NCI-H345 (cell line): ENCODE results near the gene IFNA8.
"Not testable (repeated sequence)": the region's sequence is repeated elsewhere in the genome, so short reads cannot be mapped to it uniquely, and the experiment has no call there.

ENCODE experiments used
- DNase-seq: peaks from one replicate; lab custom pipeline; 2025; lab: John Stamatoyannopoulos, UW

The IFNA8 gene

DNA sequence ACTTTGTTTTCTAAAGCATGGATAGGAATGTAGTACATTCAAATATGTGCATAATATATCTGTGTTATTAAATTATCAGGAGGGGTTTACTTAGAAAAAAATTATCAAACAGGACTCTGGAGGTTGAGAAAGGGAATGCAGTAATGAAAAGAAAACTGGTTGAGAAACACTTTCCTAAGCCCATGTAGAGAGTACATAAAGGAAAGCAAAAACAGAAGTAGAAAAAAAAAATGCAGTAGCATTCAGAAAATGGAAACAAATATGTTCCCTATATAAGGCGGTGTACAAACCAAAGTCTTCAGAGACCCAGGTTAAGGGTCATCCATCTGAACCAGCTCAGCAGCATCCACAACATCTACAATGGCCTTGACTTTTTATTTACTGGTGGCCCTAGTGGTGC lies at the start of gene IFNA8:
Gene IFNA8 (plus strand): TSS at position 301 of the 400 bp plus-strand sequence. CDS start 60 bp downstream, at position 361.
- DNase-seq, result no peak

DNA sequence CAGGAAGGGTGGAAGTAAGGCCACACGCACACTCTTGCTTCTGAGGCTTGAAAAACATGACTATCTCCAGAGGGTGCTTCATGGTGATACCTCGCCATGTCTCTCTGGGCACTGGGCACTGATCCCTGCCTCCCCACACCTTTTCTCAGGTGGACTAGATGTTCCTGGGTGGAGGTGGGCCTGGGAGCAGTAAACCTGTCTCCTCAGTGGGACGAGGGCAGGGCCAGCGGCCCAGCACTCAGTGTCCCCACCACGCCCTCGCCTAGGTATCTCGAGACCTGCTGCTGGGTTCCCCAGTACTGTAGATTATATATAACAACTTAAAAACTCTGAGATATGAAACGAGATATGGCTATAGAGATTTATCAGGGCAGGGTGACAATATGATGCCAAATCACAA lies 46.6 kb upstream of the IFNA8 start:
- no peak for DNase-seq

DNA sequence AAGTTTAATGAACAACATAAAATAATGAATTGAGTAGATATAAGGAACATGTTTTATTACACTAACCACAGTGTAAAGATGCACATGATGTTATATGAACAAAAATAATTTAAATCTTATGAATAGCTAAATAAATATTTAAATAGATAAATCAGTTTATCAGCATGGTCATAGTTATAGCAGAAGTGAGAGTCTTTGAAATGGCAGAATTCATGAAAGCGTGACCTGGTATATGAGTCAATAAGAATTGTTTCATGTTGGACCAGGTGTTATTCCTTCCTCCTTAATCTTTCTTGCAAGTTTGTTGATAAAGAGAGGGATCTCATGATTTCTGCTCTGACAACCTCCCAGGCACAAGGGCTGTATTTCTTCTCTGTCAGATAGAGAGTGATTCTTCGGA lies 41.7 kb upstream of the IFNA8 start:
- not testable (repeated sequence) for DNase-seq

DNA sequence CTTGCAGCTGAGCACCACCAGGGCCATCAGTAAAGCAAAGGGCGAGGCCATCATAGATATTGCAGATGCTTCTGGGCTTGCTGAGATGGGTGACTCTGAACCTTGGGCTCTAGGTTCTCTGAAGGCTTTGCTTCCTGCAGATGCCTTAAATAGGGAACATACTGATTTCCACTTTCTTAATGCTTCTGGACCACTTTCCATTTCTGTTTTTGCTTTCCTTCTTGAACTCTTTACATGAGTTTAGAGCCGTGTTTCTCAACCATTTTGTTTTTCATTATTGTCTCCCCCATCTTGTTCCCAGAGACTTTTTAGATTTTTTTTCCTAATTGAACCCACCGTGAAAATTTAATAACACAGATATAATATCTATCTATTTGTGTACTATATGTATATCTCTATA lies 41.0 kb upstream of the IFNA8 start, which contains the start of gene IFNA13:
Gene IFNA13 (minus strand): TSS at position 101 of the 400 bp plus-strand sequence. CDS start 47 bp downstream, at position 54.
- no peak for DNase-seq

DNA sequence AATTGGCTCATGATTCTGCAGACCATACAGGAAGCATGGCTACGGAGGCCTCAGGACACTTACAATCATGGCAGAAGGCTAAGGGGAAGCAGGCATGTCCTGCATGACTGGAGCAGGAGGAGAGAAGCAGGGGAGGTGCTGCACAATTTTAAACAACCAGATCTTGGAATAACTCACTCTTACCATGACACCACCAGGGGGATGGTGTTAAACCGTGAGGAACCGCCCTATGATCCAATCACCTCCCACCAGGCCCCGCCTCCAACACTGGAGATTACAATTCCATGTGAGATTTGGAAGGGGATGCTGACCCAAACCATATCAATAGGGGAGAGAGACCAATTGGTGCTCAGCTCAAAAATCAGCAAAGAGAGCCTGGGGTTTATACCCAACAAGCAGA lies 37.5 kb upstream of the IFNA8 start:
- DNase-seq, result not testable (repeated sequence)

DNA sequence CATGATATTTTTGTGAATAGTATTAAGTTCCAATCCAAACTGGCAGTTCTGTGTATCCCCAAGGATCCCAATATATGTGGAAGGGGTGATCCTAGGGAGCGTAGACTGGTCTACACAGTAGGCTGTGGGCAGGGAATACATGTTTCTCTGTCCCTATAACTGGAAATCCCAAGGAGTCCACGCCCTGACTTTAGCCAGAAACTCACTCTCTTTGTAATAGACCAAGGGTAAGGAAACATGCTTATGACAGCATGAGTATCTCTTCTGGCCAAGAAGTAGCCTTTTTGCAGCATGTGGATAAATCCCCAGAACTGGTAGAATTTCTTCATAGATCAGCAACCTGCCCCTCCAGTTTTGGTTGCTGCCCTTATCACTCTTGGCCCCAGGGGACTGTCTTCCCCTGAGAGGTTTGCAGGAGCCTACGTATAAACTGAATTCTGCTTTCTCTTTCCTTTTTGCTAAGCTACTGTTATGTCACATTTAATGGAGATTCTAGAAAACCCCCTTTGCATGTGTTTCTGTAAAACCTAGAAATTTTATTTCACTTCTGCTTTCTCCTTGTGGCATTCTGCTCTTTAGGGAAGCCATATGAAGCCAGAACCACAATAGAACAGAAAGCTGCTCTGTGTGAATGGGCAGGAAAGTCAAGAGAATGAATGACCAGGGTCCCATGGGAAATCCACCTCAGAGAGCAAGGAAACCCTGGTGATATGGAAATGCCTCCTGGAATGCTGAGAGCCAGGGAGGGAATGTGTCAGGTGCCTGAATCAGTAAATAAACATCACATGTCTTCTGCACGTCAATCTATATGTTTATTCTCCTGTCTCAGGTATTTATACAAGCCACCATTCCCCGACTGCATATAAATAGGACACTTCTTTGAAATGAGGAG lies 27.2 kb upstream of the IFNA8 start:
- DNase-seq, result peak; percentile 55

DNA sequence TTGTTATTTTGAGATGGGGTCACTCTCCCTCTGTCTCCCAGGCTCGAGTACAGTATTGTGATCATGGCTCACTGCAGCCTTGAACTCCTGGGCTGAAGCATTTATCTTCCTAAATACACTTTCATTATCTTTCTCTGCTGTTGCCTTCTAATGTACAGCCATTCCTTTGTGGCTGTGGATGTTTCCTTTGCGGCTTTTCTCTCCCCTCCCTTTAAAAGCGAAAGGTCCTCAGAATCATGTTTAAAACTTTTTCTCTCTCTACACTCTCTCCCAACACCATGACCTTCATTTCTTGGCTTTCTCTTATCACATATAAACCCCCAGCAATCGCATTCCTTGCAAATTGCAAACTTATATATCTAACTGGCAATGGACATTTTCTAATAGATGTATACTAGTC lies 25.3 kb upstream of the IFNA8 start:
- no peak for DNase-seq

DNA sequence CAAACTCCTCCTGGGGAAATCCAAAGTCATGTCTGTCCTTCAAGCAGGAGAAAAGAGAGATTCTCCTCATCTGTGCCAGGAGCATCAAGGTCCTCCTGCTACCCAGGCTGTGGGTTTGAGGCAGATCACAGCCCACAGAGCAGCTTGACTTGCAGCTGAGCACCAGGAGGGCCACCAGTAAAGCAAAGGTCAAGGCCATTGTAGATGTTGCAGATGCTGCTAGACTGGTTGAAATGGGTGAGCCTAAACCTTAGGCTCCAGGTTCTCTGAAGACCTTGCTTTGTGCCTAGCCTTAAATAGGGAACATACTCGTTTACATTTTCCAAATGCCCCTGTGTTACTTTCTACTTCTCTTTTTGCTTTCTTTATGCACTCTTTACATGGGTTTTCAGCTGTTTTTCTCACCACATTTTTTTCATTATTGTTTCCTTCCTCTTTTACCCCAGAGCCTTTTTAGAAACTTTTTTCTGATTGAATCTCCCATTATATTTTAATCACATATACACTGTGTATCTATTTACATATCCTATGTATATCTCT lies 23.7 kb upstream of the IFNA8 start, which contains the start of gene IFNA2:
Gene IFNA2 (minus strand): TSS at position 268 of the 540 bp plus-strand sequence. CDS start 69 bp downstream, at position 199.
- no peak for DNase-seq

DNA sequence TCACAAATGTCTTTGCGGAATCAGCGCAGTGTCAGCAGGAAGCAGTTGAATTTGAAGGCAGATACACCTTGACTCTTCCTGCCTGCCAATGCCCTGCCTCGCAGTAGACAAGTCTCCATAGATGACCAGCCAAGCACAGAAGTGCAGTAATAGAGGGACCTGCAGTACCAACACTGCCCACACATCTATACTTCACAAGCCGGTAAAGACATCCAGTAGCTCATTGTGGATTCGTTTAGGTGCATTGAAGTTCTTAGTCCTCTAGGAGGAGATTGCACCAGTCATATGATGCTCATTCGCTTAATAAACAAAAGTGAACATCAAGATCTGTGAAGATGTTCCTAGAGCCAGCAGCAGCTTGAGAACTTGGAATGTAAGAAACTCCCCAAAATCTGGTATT lies 16.6 kb upstream of the IFNA8 start:
- DNase-seq, result no peak

DNA sequence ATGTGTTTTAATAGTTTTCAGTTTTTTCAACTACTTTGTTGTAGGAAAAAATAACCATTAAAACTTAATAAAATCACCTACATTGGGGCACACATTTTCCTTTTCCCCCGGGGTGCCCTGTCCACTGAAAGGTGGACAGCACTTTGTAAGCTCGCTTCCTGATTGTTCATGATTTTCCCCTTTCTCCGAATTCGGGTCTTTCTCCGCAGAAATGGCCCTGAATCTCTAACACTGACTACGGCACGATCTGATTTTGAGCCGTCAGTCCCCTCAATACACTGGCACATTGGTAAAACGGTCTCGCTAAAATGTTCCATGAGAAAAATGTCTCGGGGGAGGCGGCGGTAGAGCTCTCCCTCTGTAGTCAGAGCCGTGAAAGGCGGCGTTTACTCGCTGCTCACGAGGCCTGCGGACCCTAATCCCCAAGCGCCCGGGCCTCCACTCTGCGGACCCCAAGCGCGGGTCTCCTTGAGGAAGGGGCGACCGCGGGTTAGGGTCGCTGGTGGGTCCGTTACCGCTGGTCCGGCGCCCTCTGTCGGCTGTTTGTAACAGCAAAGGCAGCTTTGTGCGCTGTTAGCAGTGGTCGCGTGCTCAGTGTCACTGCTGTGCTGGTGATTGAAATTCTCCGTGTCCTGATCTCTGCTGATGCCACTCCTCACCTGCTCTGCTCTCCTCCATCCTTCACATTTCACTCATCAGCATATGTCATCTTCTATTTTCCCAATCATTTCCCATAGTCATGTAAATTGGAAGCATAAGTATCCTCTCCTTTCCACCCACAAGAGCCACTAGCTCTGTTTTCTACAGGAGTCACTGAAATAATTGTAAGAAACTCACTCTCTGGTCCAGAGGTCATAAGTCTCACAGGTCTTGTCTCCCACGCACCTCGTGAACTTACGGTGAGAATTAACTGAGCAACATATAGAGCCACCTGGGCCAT lies 12.9 kb upstream of the IFNA8 start:
- peak; percentile 28 for DNase-seq

DNA sequence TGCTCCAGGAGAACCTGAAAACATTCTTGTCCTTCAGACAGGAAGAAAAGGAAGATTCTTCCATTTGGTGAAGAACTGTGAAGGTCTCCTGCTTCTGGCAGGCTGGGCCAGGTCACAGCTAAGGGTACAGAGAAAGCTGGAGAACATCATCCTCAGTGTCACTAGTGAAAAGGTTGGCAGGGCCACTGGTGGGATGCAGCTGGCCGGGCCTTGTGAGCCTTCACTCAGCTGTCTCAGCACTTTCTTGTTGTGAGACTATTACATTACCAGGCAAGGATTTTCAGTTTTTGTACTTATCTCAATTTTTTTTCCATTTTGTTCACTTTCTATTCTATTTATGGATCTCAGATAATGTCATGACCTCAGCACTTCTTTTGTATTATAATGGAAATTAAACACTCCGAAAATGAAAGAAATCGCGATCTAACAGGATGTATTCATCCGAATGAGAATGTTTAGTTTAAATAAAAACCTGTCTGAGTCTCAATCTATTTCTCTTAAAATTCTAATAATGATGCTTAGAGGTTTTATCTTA lies 9.9 kb upstream of the IFNA8 start:
- DNase-seq, result no peak

DNA sequence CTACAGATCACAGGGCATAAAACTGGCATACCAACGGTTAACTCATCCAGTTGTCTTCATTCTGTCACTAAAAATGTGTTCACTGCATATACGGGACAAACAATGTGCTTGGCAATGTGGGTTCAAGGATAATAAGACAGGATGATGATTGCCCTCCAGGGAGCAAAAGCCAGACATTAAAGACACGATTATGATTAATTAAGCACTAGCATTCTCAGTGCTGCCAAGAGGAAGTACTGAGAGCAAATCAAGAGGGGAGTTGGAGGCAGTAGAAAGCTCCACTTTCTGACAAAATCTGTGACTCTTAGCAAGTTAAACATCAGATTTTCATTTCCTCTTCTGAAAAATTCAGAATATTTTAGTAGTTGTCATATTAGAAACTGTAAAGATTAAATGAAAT lies 9.0 kb upstream of the IFNA8 start:
- no peak for DNase-seq

DNA sequence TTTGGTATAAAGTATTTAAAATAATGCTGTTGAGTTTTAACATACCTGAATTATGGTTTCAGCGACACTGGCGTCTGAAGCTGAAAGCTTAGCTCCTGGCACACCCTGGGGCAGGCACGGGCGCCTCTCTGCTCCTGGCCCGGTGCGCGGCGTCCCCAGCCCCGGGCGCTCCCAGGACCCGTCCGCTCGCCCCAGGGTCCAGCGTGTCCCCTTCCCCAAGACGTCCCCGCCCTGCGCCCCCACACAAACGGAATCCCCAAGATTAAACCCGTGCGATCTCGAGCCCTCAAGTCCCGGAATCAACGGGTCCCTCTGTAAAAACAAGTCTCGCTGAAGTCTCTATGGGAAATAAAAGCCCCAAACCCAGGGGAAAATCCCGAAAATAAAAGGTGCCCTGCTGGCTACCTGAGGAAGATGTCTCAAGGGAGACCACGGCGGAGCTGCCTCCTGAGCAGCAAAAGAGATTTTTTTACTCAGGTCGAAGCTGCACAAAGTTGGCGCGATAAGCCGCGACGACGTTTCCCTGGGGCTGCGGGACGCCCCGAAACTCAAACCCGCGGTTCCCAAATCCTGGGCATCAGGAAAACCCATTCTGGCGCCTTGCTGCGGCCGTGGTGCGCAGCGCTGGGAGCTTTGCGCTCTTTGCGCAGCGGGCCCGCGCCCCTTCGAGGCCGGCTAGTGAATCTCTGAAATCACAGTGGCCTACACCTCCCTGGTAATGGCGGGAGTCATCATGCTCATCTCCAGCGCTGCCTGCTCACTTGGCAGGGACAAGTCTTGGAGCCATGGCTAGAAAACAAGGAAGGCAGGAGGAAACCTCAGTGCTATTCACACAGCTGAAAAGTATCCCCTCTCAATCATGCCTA lies 6.3 kb upstream of the IFNA8 start:
- no peak for DNase-seq

DNA sequence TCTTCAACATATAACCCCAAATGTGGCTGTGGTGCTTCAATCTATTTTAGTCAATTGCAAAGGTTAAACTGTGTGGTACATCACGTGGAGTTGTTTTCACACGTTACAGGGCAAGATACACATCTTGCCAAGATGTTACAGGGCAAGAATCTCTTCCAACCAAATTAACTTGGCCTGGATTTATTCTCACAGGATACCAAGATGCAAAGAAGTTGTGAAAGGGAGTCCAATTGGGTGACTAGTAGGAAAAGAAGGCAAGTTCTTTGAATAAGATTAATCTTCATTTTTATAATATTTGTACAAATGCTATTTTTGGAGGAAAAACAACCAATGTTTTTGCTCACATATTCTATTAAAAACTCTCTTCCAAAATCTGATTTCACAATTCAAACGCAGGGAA lies 4.8 kb upstream of the IFNA8 start:
- DNase-seq, result no peak

DNA sequence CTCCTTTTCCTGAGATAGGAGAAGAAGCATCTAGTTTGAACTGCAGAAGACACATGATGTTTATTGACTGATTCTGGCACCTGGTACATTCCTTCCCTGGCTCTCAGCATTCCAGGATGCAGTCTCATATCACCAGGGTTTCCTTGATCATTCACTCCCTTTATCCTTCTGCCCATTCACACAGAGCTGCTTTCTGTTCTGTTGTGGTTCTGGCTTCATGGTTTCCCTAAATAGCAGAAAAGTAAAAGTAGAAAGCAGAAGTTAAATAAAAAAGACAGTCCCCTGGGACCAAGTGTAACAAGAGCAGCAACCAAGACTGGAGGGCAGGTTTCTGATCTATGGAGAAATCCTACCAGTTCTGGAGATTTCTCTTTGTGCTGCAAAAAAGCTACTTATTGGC lies 3.2 kb downstream of the IFNA8 start:
- DNase-seq, result no peak

DNA sequence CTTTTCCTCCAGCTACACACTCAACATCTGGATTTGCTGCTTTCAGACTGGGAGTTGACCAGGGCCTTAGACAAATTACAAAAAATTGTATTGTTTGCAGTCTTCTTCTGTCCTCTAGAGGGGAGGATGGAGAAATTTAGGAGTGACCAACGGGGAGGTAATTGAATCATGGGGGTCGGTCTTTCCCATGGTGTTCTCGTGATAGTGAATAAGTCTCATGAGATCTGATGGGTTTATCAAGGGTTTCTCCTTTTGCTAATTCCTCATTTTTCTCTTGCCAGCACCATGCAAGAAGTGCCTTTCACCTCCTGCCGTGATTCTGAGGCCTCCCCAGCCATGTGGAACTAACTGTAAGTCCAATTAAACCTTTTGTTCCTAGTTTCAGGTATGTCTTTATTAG lies 4.2 kb downstream of the IFNA8 start:
- DNase-seq, result no peak

DNA sequence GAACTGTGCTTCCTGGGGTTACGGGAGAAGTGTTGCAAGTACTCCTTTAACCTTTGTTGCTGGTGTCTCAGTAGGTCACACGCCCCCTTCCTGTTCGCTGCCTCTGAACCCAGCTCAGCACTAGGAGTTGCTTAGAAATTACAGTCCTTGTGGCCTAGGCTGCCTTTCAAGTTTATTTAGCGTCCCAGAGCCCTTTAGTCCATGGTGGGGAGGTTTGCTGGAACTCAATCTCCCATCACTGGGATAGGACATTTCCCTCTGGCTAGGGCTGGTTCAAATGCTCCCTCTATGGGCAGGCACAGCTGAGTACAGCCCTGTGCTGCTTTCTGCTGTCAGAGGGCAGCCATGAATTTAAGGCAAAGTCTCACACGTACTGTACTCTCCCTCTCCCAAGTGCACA lies 4.7 kb downstream of the IFNA8 start:
- no peak for DNase-seq

DNA sequence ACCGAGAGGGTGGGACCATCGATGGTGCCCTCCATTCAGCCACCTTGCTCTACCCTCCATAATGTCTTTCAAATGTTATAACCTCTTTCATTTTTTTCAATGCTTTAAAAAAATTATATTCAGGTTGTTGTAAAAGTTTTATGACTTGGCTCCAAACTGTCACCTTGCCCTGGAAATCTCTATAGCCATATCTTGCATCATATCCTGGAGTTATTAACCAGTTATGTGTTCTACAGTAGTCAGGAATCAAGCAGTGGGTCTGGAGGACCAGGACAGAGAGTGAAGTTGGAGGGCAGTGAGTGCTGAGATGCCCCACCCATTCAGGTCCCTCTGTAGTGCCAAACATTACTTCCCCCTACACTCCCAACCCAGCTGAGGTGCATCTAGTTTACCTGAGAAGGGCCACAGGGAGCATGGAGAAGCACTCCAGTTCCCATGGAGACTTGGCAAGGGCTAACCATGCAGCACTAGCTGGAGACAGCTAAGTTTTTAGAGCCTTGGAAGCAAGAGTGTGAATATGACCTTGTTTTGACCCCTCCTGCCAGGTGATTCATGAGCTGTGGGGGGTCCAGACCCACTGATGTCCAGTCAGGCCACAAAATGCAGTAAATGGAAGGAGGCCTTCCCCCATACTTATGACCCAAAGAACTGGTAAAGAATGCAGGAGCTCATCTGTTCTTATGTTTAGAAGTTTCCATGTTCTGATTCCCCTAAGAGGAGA lies 5.5 kb downstream of the IFNA8 start:
- no peak for DNase-seq

DNA sequence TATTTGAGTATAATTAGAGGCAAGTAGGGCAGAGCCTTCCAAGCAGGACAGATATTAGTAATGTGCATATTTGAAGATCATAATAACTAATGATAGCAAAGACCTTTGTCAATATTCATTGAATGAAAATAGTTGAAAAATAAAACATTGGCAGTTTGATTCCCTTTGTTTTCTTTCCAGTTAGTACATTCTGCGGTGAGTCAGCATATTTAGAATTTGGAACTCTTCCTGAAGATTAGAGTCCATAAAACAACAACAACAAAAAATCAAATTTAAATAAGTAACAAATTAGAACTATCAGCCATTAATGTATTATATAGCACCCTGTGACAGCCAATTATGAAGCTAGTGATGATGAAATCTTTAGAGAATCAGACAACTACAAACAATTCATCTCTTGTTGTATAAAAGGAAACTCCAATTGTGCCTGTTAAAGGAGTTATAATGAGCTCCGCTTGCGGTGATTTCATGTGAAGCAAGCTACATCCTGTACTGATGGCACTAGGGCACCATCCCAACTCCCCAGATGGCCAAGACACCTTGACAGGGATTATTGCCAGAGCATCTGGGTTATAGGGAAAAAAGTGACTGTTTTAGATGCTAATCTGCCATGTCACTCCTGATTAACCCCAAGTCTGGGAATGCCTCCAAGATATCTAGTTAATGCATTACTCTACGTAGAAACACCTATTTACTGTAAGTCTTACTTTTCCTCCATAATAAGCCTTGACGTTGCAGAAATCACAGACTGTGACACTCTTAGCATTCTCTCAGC lies 6.8 kb downstream of the IFNA8 start:
- no peak for DNase-seq

DNA sequence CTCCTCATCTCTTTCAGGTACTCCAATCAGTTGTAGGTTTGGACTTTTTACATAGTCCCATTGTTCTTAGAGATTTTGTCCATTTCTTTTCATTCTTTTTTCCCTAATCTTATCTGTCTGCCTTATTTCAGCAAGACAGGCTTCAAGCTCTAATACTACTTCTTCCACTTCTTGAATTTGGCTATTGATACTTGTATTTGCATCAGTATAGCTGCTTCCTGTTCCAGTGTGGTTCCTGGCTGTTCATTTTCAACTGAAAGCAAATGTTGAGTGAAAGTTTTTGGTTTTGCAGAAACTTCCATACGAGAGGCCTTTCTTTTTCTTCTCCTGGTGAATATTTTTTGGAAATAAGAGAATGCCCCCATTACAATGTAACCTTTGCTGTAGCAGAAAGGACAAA lies 19.3 kb downstream of the IFNA8 start:
- no peak for DNase-seq
